ENCODE results near the gene GRK7. TPM values are rescaled to one million over a fixed set of nuclear protein-coding genes. Genes with fewer than 3 reads are reported as not detected.

Gene GRK7
- total and polyA plus RNA-seq, 2 of the 13 experiments (the other 11 are each of a cell fraction or from before 2014, with no cell fraction given), result not detected

- DNase-seq (ENCODE audit: low spot score) (no peak), ATAC-seq (no peak), FAIRE-seq (no peak)
- WGBS (ENCODE audit: low lambda C conversion rate), result 16% methylated on average over 7 of the region's 7 CpGs
- BruUV-seq (replicated peaks), result no TSS peak
- TF ChIP-seq ONECUT2 (CRISPR knock-in tag; IDR thresholded peaks at IDR 0.05) (no peak), ZNF496 (CRISPR knock-in tag; IDR thresholded peaks at IDR 0.05; ENCODE audit: insufficient replicate concordance) (no peak)
- intact Hi-C loops (cut with micrococcal nuclease; ENCODE audit: unreplicated experiment) (no loop called here), in situ Hi-C loops (cut with HindIII; ENCODE audit: extremely low pct_ligation_motif_present, low pct_unique_long_range_greater_than_20kb) (no loop called here)
- Histone ChIP-seq H3K27ac (ENCODE audit: extremely low read length, insufficient read depth, low read length) (no peak overlapping the region), H3K4me2 (ENCODE audit: low read depth, low read length) (no peak overlapping the region), H3K4me1 (ENCODE audit: insufficient read depth, low read length) (peaks cover 7% of the 10 kb centered on the region; the same call in 1 of the 2 replicates), H3K9ac (ENCODE audit: insufficient read depth, low read depth, low read length) (no peak overlapping the region), H3K79me2 (ENCODE audit: insufficient read depth, low read length) (no peaks in the 10 kb centered on the region), H2AFZ (ENCODE audit: low read length) (no peak overlapping the region), H3K36me3 (replicated peaks in 1 of 2; ENCODE audit: control insufficient read depth in 1 of 2, insufficient read depth in 2 of 2, low read length in 2 of 2) (no peaks in the 10 kb centered on the region), H3K4me3 (replicated peaks in 1 of 3; ENCODE audit: insufficient read depth in 1 of 3, low read depth in 2 of 3, low read length in 3 of 3) (no peak overlapping the region), H3K27me3 (ENCODE audit: control insufficient read depth in 1 of 2, insufficient read depth in 2 of 2, low read length in 2 of 2) (peaks cover 2 to 3% of the 10 kb centered on the region in 2 experiments; a peak in 2 of 5 replicates), H4K20me1 (ENCODE audit: insufficient read depth, low read length) (no peaks in the 10 kb centered on the region), H3K9me3 (ENCODE audit: low read length) (no peaks in the 10 kb centered on the region)
- POLR2A ChIA-PET, result no interaction called here
- CTCF ChIA-PET (ENCODE audit: low intra/inter-chr PET ratio, low total read pairs), result no interaction called here
These were observed 44.2 kb downstream of the GRK7 start for GRCh38 chr3:141807277-141808033.

GRCh38 chr3:141808586-141808985 is 45.4 kb downstream of the GRK7 start:
- ChIA-PET CTCF (ENCODE audit: low intra/inter-chr PET ratio, low total read pairs) (no interaction called here), POLR2A (no interaction called here)
- Histone ChIP-seq H3K4me3 (replicated peaks in 1 of 3; ENCODE audit: insufficient read depth in 1 of 3, low read depth in 2 of 3, low read length in 3 of 3) (no peak overlapping the region), H2AFZ (ENCODE audit: low read length) (no peak overlapping the region), H4K20me1 (ENCODE audit: insufficient read depth, low read length) (no peaks in the 10 kb centered on the region), H3K4me1 (ENCODE audit: insufficient read depth, low read length) (peaks cover 7% of the 10 kb centered on the region; the same call in 1 of the 2 replicates), H3K9ac (ENCODE audit: insufficient read depth, low read depth, low read length) (no peak overlapping the region), H3K27me3 (ENCODE audit: control insufficient read depth in 1 of 2, insufficient read depth in 2 of 2, low read length in 2 of 2) (peaks cover 2 to 7% of the 10 kb centered on the region in 2 experiments; a peak in 2 of 5 replicates), H3K36me3 (replicated peaks in 1 of 2; ENCODE audit: control insufficient read depth in 1 of 2, insufficient read depth in 2 of 2, low read length in 2 of 2) (no peaks in the 10 kb centered on the region), H3K79me2 (ENCODE audit: insufficient read depth, low read length) (no peaks in the 10 kb centered on the region), H3K4me2 (ENCODE audit: low read depth, low read length) (no peak overlapping the region), H3K9me3 (ENCODE audit: low read length) (no peaks in the 10 kb centered on the region), H3K27ac (ENCODE audit: extremely low read length, insufficient read depth, low read length) (no peak overlapping the region)
- no TSS peak for BruUV-seq (replicated peaks)
- no peak for FAIRE-seq
- DNase-seq (ENCODE audit: low spot score), result no peak
- 33% methylated on average over 5 of the region's 5 CpGs for WGBS (ENCODE audit: low lambda C conversion rate)
- in situ Hi-C loops (cut with HindIII; ENCODE audit: extremely low pct_ligation_motif_present, low pct_unique_long_range_greater_than_20kb), result no loop called here
- ATAC-seq, result no peak
- intact Hi-C loops (cut with micrococcal nuclease; ENCODE audit: unreplicated experiment), result no loop called here
- no peak for TF ChIP-seq ZNF800 (CRISPR knock-in tag; IDR thresholded peaks at IDR 0.05)
- no peak for TF ChIP-seq HNRNPUL1 (IDR thresholded peaks at IDR 0.05; ENCODE audit: low read depth, low read length)
- no peak for TF ChIP-seq POLR2A (IDR thresholded peaks at IDR 0.05; ENCODE audit: insufficient read depth in 1 of 2, low read depth in 2 of 2, low read length in 2 of 2)
- no peak for TF ChIP-seq ZBTB10 (CRISPR knock-in tag; IDR thresholded peaks at IDR 0.05; ENCODE audit: borderline replicate concordance)
- TF ChIP-seq ZNF709 (CRISPR knock-in tag; IDR thresholded peaks at IDR 0.05), result no peak
- TF ChIP-seq PCBP2 (optimal IDR thresholded peaks at IDR 0.05; ENCODE audit: low read depth, low read length, poor library complexity, severe bottlenecking), result no peak
- TF ChIP-seq ZNF660 (CRISPR knock-in tag; IDR thresholded peaks at IDR 0.05; ENCODE audit: borderline replicate concordance, low read depth), result no peak
- no peak for TF ChIP-seq AGO2 (optimal IDR thresholded peaks at IDR 0.05; ENCODE audit: low read depth, low read length)
